ENCODE results near the gene SEMA3D.

SEMA3D gene

DNA sequence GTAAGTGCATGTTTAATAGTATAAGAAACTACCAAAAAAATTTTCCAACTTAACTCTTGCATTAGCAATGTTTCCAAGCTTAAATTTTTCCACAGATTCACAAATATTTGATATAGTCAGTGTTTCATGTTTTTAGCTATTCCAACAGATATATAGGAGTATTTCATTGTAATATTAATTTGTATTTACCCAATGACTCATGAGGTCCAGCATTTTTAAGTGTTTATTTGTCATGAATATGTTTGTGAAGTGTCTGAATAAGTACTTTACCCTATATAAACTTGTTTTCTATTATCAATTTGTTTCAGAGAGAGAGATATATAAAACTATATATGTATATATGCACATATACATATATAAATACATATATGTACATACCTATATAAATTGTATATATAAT lies 71.0 kb downstream of the SEMA3D start:
- DNase-seq: no peak

DNA sequence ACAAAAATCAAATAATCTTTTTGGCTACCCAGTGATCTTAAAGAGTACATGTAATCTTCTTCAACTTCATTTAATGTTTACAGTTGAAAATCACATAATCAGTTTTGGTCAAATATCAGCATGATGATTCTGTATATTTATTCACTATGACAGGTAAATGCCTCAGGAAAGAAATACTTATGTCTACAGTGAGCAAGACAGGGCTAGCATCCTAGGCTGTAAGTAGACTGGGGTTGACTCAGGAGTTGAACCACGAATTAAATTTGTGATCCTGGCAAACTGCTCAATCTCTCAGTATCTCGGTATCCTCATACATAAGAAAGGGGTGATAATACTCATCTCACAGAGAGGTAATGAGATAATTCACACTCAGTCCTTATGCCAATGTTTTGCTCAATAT lies 71.8 kb downstream of the SEMA3D start:
- DNase-seq: no peak

DNA sequence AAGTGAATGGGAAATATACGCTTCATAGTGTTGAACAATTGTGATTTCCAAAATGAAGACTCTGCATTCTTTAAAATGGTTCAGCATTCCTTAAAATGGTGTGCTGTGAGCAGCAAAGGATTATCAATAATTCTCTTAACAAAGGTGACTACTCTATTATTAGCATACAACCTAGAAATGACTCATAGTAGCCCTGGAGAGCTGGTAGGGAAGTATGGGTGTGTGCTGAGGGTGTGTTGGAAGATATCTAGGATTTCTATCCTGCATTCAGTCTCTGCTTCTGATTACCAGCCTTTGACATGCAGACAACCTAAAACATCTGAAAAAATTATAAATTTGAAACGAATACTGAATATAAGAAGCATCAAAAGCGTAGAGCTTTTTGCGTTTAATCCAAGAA lies 72.5 kb downstream of the SEMA3D start:
- no peak for DNase-seq

DNA sequence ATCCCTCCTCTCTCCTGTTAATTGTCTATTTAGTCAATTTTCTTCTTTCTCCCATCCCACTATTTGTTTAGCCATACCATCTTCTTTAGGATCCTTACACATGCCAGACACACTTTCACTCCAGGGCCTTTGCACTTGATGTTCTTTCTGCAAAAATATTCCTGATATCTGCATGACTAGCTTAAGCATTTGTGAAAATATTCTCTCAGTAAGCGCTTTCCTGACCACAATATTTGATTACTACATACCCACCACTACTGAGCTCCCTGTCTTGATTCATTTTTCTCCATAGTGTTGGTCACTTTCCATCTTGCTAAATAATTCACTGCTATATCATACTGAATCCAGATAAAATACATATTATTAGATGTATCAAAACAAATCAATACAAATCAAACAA lies 75.1 kb downstream of the SEMA3D start:
- no peak for DNase-seq

DNA sequence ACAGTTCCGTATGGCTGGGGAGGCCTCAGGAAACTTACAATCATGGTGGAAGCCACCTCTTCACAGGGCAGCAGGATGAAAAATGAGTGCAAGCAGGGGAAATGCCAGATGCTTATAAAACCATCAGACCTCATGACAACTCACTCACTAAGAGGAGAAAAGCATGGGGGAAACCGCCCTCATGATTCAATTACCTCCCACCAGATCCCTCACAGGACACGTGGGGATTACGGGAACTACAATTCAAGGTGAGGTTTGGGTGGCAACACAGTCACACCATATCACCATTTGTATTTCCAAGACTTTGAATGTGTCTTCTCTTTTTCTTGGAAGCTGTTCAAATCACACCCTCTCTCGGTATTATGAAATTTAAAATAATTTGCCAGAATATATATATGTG lies 80.1 kb downstream of the SEMA3D start:
- DNase-seq: no peak

DNA sequence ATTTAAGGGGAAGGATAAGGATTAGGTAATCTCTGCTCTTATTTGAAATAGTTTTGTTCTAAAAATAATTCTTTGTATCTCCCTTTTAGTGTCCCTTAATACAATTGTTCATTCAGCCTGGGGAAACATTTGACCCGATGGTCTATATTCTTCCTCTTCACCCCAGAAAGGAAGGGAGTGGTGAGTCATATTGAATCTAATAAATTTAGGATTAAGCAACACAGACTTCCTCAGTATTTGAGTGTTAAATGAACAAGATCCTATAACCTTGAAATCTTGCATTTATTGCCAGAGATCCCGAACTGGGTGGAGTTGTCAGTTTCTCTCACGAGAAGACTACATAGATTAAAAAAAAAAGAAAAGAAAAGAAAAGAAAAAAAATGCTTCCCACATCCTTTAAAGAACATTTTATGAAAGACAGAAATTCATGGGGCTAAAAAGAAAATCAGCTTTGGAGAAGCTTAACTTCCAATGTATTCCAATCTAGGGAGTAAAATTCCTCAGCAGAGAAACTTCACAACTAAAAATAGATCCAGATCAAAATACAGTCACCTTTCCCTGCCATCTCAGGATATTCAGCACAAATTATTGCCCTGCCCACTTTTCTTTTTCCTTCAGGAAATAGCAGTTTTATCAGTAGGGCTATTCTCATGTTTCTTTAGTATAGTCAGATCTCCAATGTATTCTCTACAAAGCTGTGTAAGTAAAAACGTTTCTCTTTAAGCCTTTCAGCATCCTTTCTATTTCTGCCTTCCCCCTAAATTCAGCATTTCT lies 82.2 kb downstream of the SEMA3D start:
- no peak for DNase-seq

GRCh38 chr7:85103962-85104361 lies 82.9 kb downstream of the SEMA3D start:
- no peak for DNase-seq

- no peak for DNase-seq
These were observed 83.5 kb downstream of the SEMA3D start for GRCh38 chr7:85103357-85103756.

- DNase-seq: no peak
These were observed 84.0 kb downstream of the SEMA3D start for GRCh38 chr7:85102813-85103350.

DNA sequence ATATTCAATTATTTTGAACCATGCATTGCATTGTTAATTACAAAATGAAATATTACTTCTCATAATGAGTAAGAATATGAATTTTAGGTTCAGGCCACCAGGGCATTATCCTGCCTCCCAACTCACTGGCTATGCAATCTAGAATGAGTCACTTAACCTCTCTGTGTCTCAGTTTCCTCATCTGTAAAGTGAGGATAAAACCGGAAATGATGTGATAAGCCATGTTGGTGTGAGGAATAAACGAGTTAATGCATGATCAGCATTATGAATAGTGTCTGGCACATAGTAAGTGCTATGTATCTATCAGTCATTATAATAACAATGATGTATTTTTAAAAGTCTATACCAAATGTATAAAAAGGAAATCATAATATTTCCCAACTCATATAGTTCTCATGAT lies 85.5 kb downstream of the SEMA3D start:
- DNase-seq: no peak

DNA sequence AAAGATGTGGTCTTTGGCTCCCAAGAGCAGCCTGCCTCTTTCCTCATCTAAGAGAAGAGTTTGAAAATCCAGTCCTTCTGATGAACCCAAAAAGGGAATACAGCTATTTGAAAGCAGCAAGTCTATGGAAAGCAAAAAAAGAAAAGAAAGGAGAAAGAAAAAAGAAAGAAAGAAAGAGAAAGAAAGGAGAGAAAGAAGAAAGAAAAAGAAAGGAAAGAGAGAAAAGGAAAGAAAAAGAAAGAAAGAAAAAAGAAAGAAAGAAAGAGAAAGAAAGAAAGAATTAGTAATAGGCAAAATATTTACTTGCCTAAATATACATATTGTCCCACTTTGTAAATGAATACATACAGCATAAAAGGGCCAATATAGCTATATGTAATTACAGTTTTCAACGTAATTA lies 89.0 kb downstream of the SEMA3D start:
- DNase-seq: no peak

- no peak for DNase-seq
These were observed 91.0 kb downstream of the SEMA3D start for GRCh38 chr7:85095806-85096205.

GRCh38 chr7:85095366-85095765 lies 91.5 kb downstream of the SEMA3D start:
- no peak for DNase-seq

- DNase-seq: no peak
These were observed 92.7 kb downstream of the SEMA3D start for GRCh38 chr7:85094046-85094725.

DNA sequence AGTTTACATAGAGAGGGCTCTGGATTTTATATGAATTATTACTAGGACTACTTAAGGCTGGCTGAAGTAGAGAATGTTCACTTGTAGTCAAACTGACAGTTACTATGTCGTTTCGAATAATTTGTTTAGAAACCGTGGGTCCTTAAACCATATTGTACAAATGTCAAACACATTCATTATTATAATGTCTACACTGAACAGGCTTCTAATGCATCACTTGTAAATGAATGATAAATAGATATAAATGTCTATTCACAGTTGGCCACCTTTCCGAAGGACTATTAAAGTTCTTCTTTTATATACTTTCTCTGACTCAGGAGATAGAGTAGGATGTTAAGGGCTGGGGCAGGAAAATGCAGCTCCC lies 95.3 kb downstream of the SEMA3D start:
- no peak for DNase-seq

- no peak for DNase-seq
These were observed 95.8 kb downstream of the SEMA3D start for GRCh38 chr7:85090919-85091564.

- DNase-seq: no peak
These were observed 96.7 kb downstream of the SEMA3D start for GRCh38 chr7:85090143-85090542.

DNA sequence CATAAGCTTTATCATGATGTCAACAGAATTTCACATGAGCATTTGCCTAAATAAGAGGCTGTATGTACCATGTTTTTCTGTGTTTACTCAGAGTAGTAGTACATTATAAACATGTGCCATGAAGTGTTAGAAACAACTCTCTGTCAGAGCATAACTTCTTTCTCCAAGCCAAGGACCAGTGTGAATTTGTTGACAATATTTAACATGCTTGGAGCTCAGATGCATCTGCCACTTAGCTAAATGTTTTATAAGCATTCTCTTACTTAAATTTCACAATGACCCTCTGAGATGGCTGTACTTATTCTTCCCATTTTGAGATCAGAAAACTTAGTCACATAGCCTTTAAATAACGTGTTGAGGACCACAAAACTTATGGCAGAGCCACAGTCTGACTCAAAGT lies 105.0 kb downstream of the SEMA3D start:
- DNase-seq: no peak

- DNase-seq: no peak
These were observed 105.5 kb downstream of the SEMA3D start for GRCh38 chr7:85081392-85081791.

- no peak for DNase-seq
These were observed 107.4 kb downstream of the SEMA3D start for GRCh38 chr7:85079434-85079833.

- DNase-seq: no peak
These were observed 108.7 kb downstream of the SEMA3D start for GRCh38 chr7:85078181-85078580.

GRCh38 chr7:85075864-85076263 lies 111.0 kb downstream of the SEMA3D start:
- no peak for DNase-seq

GRCh38 chr7:85074992-85075391 lies 111.9 kb downstream of the SEMA3D start:
- DNase-seq: no peak

- DNase-seq: no peak
These were observed 112.8 kb downstream of the SEMA3D start for GRCh38 chr7:85074016-85074415.

Data from NCI-H2081 treated with DMSO at 0.1 percent for 48 hours (cell line).